ENCODE data around the gene AGAP1.

Gene AGAP1

GRCh38 chr2:235609321-235609720 is 115.5 kb downstream of the AGAP1 start:
- DNase-seq (ENCODE audit: low read depth in 2 of 2) = no peak

- no peak for DNase-seq (ENCODE audit: low read depth in 2 of 2)
Observed at GRCh38 chr2:235609746-235610145, 115.9 kb downstream of the AGAP1 start.

- DNase-seq (ENCODE audit: low read depth in 2 of 2) = no peak
Observed at GRCh38 chr2:235610696-235611257, 116.9 kb downstream of the AGAP1 start.

- DNase-seq (ENCODE audit: low read depth in 2 of 2) = no peak
Observed at GRCh38 chr2:235611349-235611748, 117.5 kb downstream of the AGAP1 start.

GRCh38 chr2:235611756-235612155 is 117.9 kb downstream of the AGAP1 start:
- DNase-seq (ENCODE audit: low read depth in 2 of 2) = no peak

- no peak for DNase-seq (ENCODE audit: low read depth in 2 of 2)
Observed at GRCh38 chr2:235612181-235612950, 118.5 kb downstream of the AGAP1 start.

- no peak for DNase-seq (ENCODE audit: low read depth in 2 of 2)
Observed at GRCh38 chr2:235613649-235614048, 119.8 kb downstream of the AGAP1 start.

GRCh38 chr2:235614176-235614860 is 120.5 kb downstream of the AGAP1 start:
- DNase-seq (ENCODE audit: low read depth in 2 of 2) = no peak

- no peak for DNase-seq (ENCODE audit: low read depth in 2 of 2)
Observed at GRCh38 chr2:235614900-235615712, 121.3 kb downstream of the AGAP1 start.

GRCh38 chr2:235616885-235617284 is 123.0 kb downstream of the AGAP1 start:
- DNase-seq (ENCODE audit: low read depth in 2 of 2) = no peak

- DNase-seq (ENCODE audit: low read depth in 2 of 2) = no peak
Observed at GRCh38 chr2:235618039-235618438, 124.2 kb downstream of the AGAP1 start.

- no peak for DNase-seq (ENCODE audit: low read depth in 2 of 2)
Observed at GRCh38 chr2:235619544-235619943, 125.7 kb downstream of the AGAP1 start.

GRCh38 chr2:235621736-235622135 is 127.9 kb downstream of the AGAP1 start:
- no peak for DNase-seq (ENCODE audit: low read depth in 2 of 2)

- no peak for DNase-seq (ENCODE audit: low read depth in 2 of 2)
Observed at GRCh38 chr2:235623111-235623510, 129.3 kb downstream of the AGAP1 start.

- no peak for DNase-seq (ENCODE audit: low read depth in 2 of 2)
Observed at GRCh38 chr2:235623752-235624151, 129.9 kb downstream of the AGAP1 start.

- no peak for DNase-seq (ENCODE audit: low read depth in 2 of 2)
Observed at GRCh38 chr2:235626658-235627057, 132.8 kb downstream of the AGAP1 start.

GRCh38 chr2:235627682-235628081 is 133.8 kb downstream of the AGAP1 start:
- no peak for DNase-seq (ENCODE audit: low read depth in 2 of 2)

GRCh38 chr2:235630718-235631296 is 137.0 kb downstream of the AGAP1 start:
- no peak for DNase-seq (ENCODE audit: low read depth in 2 of 2)

- DNase-seq (ENCODE audit: low read depth in 2 of 2) = no peak
Observed at GRCh38 chr2:235634435-235635158, 140.8 kb downstream of the AGAP1 start.

- no peak for DNase-seq (ENCODE audit: low read depth in 2 of 2)
Observed at GRCh38 chr2:235636546-235636945, 142.7 kb downstream of the AGAP1 start.

- DNase-seq (ENCODE audit: low read depth in 2 of 2) = no peak
Observed at GRCh38 chr2:235637896-235638295, 144.1 kb downstream of the AGAP1 start.

All from stimulated activated CD4-positive, alpha-beta T cell treated with anti-CD3 and anti-CD28 coated beads, Interleukin-1b, Interleukin-23, amount 100 ng/mL, for 4 hours (primary cell).